HEK293T (cell line): ENCODE measurements around the gene ATP11A.

ENCODE experiments used
- CTCF ChIA-PET: fragments of 350-600 bp; formaldehyde crosslinking; extraction: SDS; loops from one replicate; lab custom pipeline; 2021; ENCODE audit warnings: antibody characterized with exemption, inconsistent platforms; lab: Yijun Ruan, JAX
- POLR2A ChIA-PET: fragments of 350-600 bp; formaldehyde crosslinking; extraction: SDS; loops from one replicate; lab custom pipeline; 2020; ENCODE audit warnings: antibody characterized with exemption, inconsistent platforms; lab: Yijun Ruan, JAX
- DNase-seq: peaks from one replicate; pipeline ENCODE4 v3.0.0; 2012; ENCODE audit warnings: mixed read lengths; ENCODE audit errors: extremely low spot score
- ARNT ChIP-seq: fragments of 450-650 bp; IDR thresholded peaks from 2 replicates; pipeline ENCODE4 v1.6.1; 2017; ENCODE audit warnings: mild to moderate bottlenecking
- BHLHE40 ChIP-seq: fragments of 450-650 bp; IDR thresholded peaks from 2 replicates; pipeline ENCODE4 v1.6.1; 2016; ENCODE audit warnings: mild to moderate bottlenecking, moderate library complexity, borderline replicate concordance
- CTBP1 ChIP-seq: fragments of 450-650 bp; IDR thresholded peaks from 2 replicates; pipeline ENCODE4 v1.6.1; 2016; ENCODE audit warnings: borderline replicate concordance
- ELF4 ChIP-seq: fragments of 450-650 bp; IDR thresholded peaks from 2 replicates; pipeline ENCODE4 v1.6.1; 2017; ENCODE audit warnings: antibody characterized with exemption
- FOXA1 ChIP-seq: fragments of 450-650 bp; IDR thresholded peaks from 2 replicates; pipeline ENCODE4 v1.6.1; 2016; ENCODE audit warnings: mild to moderate bottlenecking
- FOXK2 ChIP-seq: fragments of 450-650 bp; IDR thresholded peaks from 2 replicates; pipeline ENCODE4 v1.6.1; 2016; ENCODE audit warnings: mild to moderate bottlenecking
- FOXM1 ChIP-seq: fragments of 450-650 bp; IDR thresholded peaks from 2 replicates; pipeline ENCODE4 v1.6.1; 2017; ENCODE audit warnings: mild to moderate bottlenecking, borderline replicate concordance
- HDGF ChIP-seq: fragments of 450-650 bp; IDR thresholded peaks from 2 replicates; pipeline ENCODE4 v1.6.1; 2017; ENCODE audit warnings: antibody characterized with exemption, borderline replicate concordance
- L3MBTL2 ChIP-seq: fragments of 450-650 bp; conservative IDR thresholded peaks from 2 replicates; pipeline ENCODE4 v1.6.1; 2016; ENCODE audit warnings: mild to moderate bottlenecking
- LEF1 ChIP-seq: fragments of 450-650 bp; IDR thresholded peaks from 2 replicates; pipeline ENCODE4 v1.6.1; 2017; ENCODE audit warnings: mild to moderate bottlenecking, borderline replicate concordance
- NFRKB ChIP-seq: fragments of 450-650 bp; IDR thresholded peaks from 2 replicates; pipeline ENCODE4 v1.6.1; 2016; ENCODE audit warnings: mild to moderate bottlenecking, moderate library complexity
- SP1 ChIP-seq: fragments of 450-650 bp; IDR thresholded peaks from 2 replicates; pipeline ENCODE4 v1.6.1; 2017
- SUZ12 ChIP-seq: fragments of 450-650 bp; IDR thresholded peaks from 2 replicates; pipeline ENCODE4 v1.6.1; 2016; ENCODE audit warnings: mild to moderate bottlenecking
- TARDBP ChIP-seq: fragments of 450-650 bp; IDR thresholded peaks from 2 replicates; pipeline ENCODE4 v1.6.1; 2016
- ZNF384 ChIP-seq: fragments of 450-650 bp; IDR thresholded peaks from 2 replicates; pipeline ENCODE4 v1.6.1; 2016
- TF ChIP-seq, protein P1 (sequence below): fragments of 450-650 bp; IDR thresholded peaks from 2 replicates; pipeline ENCODE4 v1.6.1; 2016

The ATP11A gene

DNA sequence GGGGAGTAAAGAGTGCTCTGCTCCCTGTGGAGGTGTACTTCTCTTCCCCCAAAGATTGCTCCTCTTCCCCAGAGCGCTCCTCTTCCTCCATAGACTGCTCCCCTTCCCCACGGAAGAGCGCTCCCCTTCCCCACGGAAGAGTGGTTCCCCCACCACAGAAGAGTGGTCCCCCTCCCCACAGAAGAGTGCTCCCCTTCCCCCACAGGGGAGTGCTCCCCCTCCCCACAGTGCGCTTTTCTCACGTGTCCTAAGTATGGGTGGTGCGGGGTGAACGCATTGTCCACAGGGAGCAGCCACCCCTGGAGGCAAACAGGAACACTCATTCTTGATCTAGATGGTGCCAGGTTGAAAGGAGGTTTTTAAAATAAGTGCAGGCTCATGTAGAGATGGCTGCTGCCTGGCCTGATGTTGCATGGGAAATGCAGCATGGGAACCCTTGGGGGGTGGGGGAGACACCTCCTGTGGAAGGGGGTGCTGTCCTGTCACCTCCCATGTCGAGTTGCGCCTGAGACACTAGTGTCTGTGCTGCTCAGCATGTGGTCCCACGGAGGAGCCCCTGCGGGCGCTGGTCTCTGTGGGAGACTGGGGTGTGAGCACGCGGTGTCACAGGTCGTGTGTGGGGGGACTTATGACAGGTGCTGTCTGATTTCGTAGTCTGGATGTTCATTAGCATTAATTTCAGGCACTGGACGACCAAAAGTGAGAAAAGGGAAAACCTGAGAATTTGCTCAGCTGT lies 52.2 kb downstream of the ATP11A start:
- no peak for DNase-seq
- no peak for TF ChIP-seq FOXM1
- TF ChIP-seq FOXA1, result no peak
- TF ChIP-seq ELF4, result no peak
- no peak for TF ChIP-seq ZNF384
- TF ChIP-seq SUZ12, result no peak
- TF ChIP-seq, protein P1, sequence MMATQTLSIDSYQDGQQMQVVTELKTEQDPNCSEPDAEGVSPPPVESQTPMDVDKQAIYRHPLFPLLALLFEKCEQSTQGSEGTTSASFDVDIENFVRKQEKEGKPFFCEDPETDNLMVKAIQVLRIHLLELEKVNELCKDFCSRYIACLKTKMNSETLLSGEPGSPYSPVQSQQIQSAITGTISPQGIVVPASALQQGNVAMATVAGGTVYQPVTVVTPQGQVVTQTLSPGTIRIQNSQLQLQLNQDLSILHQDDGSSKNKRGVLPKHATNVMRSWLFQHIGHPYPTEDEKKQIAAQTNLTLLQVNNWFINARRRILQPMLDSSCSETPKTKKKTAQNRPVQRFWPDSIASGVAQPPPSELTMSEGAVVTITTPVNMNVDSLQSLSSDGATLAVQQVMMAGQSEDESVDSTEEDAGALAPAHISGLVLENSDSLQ, result no peak
- no peak for TF ChIP-seq BHLHE40
- TF ChIP-seq FOXK2, result no peak
- TF ChIP-seq TARDBP, result no peak
- no peak for TF ChIP-seq SP1
- no peak for TF ChIP-seq NFRKB
- TF ChIP-seq HDGF, result no peak
- POLR2A ChIA-PET, result no interaction called here
- CTCF ChIA-PET, result no interaction called here

- no peak for DNase-seq
- ChIA-PET POLR2A (no interaction called here), CTCF (no interaction called here)
- TF ChIP-seq ZNF384 (no peak), SUZ12 (no peak), BHLHE40 (no peak), CTBP1 (no peak), NFRKB (no peak), FOXM1 (no peak), HDGF (no peak), FOXK2 (no peak), ARNT (no peak)
- TF ChIP-seq, protein P1, result no peak
Observed at GRCh38 chr13:112742583-112742982, 52.7 kb downstream of the ATP11A start.

GRCh38 chr13:112743451-112744167 lies 53.8 kb downstream of the ATP11A start:
- no peak for DNase-seq
- CTCF ChIA-PET, result no interaction called here
- POLR2A ChIA-PET, result no interaction called here
- no peak for TF ChIP-seq ZNF384
- no peak for TF ChIP-seq SP1

DNA sequence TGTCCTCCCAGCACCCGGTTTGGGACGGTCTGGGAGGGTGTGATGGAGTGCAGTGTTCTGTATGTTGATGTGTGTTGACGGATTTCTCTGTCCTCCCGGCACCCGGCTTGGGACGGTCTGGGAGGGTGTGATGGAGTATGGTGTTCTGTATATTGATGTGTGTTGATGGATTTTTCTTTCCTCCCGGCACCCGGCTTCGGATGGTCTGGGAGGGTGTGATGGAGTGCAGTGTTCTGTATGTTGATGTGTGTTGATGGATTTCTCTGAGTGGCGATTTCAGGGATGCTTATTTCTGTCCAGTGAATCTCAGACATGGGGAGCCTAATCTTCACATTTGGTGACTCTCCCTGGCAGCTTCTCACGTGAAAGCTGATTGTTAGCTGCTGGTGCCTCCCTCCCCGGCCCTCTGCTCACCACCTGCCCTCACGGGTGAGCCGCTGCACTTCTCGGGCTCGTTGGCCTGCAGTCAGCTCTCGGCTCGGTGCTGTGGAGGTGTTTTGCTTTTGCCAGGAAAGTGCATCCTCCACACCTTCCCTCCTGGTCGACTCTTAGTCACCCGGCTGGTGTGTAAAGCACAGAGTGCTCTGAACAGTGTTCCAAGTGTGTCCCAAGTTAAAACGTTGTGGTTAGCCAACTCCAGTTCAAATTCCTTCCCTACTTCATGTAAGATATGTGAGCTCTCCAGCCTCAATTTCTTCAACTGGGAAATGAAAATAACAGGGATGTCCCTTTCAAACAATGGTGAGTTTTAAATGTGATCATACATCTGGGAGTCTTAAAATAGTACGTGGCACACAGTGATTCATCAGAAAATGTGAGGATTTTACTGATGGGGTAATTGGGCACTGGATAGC lies 54.6 kb downstream of the ATP11A start:
- ChIA-PET POLR2A (no interaction called here), CTCF (no interaction called here)
- TF ChIP-seq BHLHE40 (no peak), L3MBTL2 (no peak), NFRKB (no peak), ZNF384 (no peak)
- TF ChIP-seq, protein P1, result no peak
- DNase-seq, result no peak

GRCh38 chr13:112746044-112746443 lies 56.2 kb downstream of the ATP11A start:
- CTCF ChIA-PET, result no interaction called here
- no peak for DNase-seq
- TF ChIP-seq L3MBTL2 (no peak), ZNF384 (no peak), FOXK2 (no peak), ARNT (no peak), SP1 (no peak), NFRKB (no peak), TARDBP (no peak), FOXA1 (no peak), BHLHE40 (no peak), HDGF (no peak), CTBP1 (no peak), ELF4 (no peak), FOXM1 (no peak), SUZ12 (no peak), LEF1 (no peak)
- TF ChIP-seq, protein P1, result no peak
- POLR2A ChIA-PET, result no interaction called here
